Cerebellar cortex (tissue), 1 donor: ENCODE data around the gene AP3S1.
"Not testable (repeated sequence)": the region's sequence is repeated elsewhere in the genome, so short reads cannot be mapped to it uniquely, and the experiment has no call there.

Experiments
- DNase-seq: peaks from one replicate; pipeline ENCODE4 v3.0.0-alpha.2; 2015; ENCODE audit warnings: low spot score

AP3S1 gene

DNA sequence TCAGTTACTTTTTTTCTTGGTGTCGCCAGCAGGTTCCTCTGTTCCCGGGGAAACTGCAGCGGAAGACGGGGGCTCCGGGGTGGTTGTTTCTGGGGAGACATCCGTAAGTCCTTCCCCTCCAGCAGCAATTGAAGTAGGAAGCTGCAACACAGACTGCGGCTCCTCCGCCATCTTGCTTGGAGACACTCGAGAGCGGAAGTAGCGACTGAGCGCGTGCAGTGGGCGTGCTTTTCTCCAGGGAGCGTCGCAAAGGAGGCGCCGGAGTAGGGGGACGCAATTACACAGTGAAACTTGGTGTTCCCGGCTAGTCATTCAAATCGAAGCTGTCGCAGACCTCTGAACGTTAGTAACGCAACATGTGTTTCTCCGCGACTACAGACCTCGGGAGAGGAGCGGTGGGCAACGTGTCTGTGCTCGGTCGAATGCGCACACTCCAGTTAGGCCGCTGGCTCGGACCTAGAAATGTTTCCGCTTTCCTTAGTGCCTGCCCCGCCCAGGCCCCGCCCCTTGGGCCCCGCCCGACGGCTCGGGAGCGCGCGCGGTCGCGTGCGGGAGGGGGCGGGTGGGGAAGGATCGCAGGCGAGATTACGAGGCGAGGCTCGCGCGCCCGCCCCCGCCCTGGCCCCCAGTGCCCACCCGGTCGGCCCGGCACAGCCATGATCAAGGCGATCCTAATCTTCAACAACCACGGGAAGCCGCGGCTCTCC, at the start of gene AP3S1, which contains the start of gene ATG12:
Gene AP3S1 (plus strand): TSS at position 554 of the 707 bp plus-strand sequence. CDS start 103 bp downstream, at position 657.
Gene ATG12 (minus strand): TSS at position 184 of the 707 bp plus-strand sequence. CDS start 13 bp downstream, at position 171.
- peak; percentile 93 for DNase-seq

DNA sequence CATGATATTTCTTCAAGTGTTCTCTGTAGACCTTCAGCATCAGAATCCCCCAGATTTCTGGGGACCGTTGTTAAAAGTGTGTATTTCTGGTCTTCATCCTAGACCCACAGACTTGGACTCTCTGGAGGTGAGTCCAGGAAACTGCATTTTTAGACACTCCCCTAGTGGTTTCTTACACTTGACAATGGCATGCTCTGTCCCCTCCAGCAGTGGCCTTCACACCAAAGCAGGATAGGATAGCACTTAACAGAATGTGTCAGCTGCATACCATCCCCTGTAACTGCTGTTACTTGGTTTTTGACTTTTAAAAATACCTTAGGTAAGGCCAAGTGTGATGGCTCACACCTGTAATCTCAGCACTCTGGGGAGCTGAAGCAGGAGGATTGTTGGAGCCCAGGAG, 46.0 kb upstream of the AP3S1 start:
- no peak for DNase-seq

- no peak for DNase-seq
Measured at GRCh38 chr5:115796656-115797055, 45.1 kb upstream of the AP3S1 start.

GRCh38 chr5:115798252-115798651, 43.5 kb upstream of the AP3S1 start:
- no peak for DNase-seq

- no peak for DNase-seq
Measured at GRCh38 chr5:115800108-115800507, 41.6 kb upstream of the AP3S1 start.

DNA sequence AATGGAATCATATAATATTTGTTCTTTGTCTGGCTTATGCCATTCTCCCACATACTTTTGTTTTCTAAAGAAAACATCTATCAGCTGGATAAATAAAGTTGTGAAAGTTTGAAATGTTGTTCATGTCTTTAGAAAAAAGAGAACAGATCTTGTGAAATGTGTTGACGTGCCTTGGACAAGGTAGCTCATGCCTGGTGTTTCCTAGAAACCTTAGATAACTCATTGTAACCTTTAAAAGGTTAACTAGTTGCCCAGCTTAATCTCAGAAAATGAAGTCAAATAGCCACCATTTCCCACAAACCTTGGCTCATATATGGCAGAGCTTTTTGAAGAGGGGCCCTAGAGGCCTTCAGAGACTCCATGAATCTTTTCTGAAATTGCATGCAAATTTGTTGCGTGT, 40.6 kb upstream of the AP3S1 start:
- no peak for DNase-seq

DNA sequence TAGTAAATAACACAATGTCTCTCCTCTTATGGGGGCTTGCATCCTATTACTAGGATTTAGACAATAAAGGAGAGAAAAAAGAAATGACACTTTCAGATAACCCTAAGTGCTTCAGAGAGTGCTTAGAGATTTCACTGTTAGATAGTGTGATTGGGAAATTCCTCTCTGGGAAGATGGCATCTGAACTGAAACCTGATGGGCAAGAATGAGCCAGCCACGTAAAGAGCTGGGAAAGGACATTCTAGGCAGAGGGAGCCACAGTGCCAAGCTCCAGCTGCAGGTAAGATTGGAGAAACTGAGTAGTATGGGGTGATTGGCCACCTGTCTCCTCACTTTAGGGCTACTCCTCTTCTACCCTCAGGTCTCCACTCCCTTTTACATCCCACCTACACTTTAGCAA, 39.8 kb upstream of the AP3S1 start:
- DNase-seq = no peak

- DNase-seq = no peak
Measured at GRCh38 chr5:115806986-115807653, 34.6 kb upstream of the AP3S1 start.

GRCh38 chr5:115807654-115808052, 34.1 kb upstream of the AP3S1 start:
- no peak for DNase-seq

- not testable (repeated sequence) for DNase-seq
Measured at GRCh38 chr5:115808066-115808465, 33.7 kb upstream of the AP3S1 start.

DNA sequence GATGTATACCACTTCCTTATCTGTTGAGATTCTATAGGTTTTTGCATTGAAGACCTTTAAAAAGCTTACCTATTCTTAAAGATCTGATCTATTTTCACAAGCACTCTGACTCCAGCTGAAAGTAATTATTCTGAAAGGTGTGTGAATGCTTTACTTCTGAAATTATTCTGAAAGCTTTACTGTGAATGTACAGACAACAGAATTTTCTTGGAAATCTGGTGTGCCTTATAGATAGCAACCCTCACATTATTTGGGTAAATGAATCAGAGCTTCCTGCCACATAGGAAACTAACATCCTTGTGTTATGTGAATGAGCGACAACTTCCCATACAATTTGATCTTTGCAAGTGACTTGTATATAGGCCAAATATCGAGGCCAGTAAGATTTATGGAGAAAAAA, 31.8 kb upstream of the AP3S1 start:
- no peak for DNase-seq

DNA sequence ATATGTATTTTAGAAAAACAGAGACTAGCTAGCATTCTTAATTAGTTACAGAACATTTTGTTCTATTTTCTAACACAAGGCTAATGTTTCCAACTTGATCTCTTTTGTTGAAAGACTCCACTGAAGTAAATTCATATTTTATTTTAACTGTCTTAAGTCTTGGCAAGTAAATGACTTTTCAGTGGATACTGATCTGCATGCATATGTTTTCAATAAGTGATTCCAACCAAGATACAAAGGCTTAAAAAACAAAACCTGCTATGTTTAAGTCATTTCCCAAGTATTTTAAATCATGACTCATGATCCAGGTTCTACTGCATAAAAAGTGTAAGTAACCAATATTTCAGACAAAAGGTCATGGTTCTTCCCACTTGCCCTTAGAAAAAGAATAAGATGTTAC, 31.0 kb upstream of the AP3S1 start:
- no peak for DNase-seq

DNA sequence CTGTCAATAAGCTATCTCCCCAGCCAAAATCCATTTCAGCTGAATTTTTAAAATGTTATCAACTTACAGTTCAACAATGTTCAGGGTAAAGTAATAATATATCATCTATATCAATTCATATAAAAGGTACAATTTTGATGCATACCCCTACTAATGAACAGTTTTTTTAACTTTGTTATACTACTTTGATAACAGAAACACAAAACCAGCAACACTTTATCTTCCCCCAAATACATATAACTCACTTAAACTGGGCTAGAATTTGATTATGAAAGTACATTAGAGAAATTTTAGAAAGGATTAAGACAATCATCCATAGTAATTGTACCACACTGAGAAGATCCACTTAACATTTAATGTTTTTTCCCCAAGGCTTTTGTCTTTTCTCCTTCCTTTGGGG, 30.3 kb upstream of the AP3S1 start:
- no peak for DNase-seq

- no peak for DNase-seq
Measured at GRCh38 chr5:115812372-115812771, 29.4 kb upstream of the AP3S1 start.

DNA sequence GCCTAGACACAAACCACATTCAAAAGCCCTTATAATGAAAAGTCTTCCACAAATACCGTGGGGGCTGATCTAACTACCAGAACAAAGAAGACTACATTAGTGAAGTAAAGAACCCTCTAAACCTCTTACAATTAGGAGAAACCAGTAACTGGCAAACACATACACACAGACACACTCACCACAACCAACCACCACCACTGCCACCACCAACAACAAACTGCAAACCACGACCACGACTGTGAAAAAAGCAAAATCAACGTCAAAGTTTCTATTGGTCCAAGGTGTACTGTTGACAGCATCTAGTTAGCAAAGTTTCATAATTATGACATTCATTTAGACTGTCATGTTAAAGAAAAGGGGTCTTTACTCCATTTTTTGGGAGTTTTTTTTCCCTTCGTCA, 28.0 kb upstream of the AP3S1 start:
- no peak for DNase-seq

GRCh38 chr5:115815006-115815692, 26.6 kb upstream of the AP3S1 start:
- no peak for DNase-seq

DNA sequence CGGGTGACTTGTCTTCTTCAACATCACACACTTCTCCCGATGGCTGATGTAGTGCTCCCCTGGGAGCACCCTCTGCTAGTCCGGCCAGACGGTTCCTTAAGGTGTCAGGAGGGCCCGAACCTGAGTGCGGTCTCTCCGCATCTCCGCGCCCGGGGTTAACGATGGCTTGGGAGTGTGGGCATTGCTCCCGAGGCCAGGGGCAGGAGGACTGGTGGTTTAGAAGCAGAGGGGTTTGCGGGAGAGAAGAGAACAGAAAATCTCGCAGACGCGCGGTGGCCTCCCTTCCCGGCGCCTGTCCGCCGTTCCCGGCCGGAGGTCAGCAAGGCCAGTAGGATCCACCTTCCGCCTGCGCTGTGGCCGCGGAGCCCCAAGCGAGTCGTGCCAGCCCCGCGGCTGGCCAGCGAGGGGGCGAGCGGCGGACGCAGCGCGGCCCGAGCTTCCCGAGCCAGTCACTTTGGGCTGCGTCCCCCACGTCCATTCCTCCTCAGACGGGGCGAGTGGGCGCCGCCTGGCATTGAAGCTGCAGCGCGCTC, 26.0 kb upstream of the AP3S1 start:
- DNase-seq = peak; percentile 39

- peak; percentile 87 for DNase-seq
Measured at GRCh38 chr5:115816226-115817081, 25.3 kb upstream of the AP3S1 start, which contains the start of gene CDO1. CDO1 (minus strand) TSS chr5:115816659; CDS start chr5:115816397, 262 bp downstream.

DNA sequence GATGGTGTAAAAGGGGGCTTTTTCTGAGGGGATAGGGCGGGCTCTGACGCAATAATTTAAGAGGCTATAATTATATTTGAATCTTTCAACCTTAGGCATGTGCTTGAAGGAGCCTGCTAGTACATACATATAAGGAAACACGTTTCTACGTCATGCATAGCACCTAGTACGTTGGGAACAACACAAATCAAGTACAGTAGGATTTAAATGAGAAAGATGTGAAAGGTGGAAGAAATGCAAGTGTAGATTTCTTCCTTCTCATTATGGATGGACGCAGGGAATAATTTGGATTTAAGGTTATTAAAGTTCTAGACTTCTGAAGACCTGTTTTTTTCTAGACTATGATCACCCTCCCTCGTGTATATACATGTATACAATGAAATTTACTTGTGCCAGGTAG, 24.3 kb upstream of the AP3S1 start:
- DNase-seq = no peak

GRCh38 chr5:115818821-115819220, 22.9 kb upstream of the AP3S1 start:
- DNase-seq = no peak

GRCh38 chr5:115820846-115821245, 20.9 kb upstream of the AP3S1 start:
- DNase-seq = no peak

DNA sequence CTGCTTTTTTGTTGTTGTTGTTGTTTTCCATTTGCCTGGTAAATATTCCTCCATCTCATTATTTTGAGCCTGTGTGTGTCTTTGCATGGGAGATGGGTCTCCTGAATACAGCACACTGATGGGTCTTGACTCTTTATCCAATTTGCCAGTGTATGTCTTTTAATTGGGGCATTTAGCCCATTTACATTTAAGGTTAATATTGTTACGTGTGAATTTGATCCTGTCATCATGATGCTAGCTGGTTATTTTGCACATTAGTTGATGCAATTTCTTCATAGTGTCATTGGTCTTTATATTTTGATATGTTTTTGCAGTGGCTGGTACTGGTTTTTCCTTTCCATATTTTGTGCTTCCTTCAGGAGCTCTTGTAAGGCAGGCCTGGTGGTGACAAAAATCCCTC, 16.8 kb upstream of the AP3S1 start:
- DNase-seq = not testable (repeated sequence)
